Head of caudate nucleus (tissue), 42 donors: ENCODE data around the gene HIC1.
A peak's percentile ranks its signal among the peaks of the same experiment; 100 is the strongest.

Experiments used
- DNase-seq, 42 donors: peaks; one replicate each; pipeline versions ENCODE4 v3.0.0 to v3.0.0-alpha.2; 2020 to 2021; ENCODE audit warnings: mixed read lengths in 7 of 42
- intact Hi-C: fragments of 100-400 bp; cut with DNase I; formaldehyde crosslinking; loops from one replicate; pipeline ENCODE4 v1.15.0; 2022

Gene HIC1

DNA sequence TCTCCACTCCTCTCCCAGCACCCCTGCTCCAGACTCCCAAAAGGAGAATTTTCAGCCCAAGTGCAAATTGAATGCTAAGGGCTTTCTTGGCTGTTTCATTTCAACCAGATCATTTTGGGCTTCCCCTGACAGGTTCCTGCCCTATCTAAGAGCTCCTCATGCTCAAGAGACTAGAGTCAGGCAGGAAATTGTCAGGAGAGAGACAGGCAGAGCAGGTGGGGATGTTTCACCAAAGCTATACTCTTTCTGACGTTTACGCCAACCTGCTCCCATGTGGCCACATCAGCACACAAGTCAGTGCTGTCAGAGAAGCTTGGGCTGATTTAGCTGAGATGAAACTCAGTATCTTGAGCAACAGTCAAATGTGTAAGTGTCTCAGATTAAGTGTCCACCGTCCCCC is 31.4 kb downstream of the HIC1 start:
- intact Hi-C loops = no loop called here
- DNase-seq = peak in 2 of 42 donors; percentile 11 to 22

DNA sequence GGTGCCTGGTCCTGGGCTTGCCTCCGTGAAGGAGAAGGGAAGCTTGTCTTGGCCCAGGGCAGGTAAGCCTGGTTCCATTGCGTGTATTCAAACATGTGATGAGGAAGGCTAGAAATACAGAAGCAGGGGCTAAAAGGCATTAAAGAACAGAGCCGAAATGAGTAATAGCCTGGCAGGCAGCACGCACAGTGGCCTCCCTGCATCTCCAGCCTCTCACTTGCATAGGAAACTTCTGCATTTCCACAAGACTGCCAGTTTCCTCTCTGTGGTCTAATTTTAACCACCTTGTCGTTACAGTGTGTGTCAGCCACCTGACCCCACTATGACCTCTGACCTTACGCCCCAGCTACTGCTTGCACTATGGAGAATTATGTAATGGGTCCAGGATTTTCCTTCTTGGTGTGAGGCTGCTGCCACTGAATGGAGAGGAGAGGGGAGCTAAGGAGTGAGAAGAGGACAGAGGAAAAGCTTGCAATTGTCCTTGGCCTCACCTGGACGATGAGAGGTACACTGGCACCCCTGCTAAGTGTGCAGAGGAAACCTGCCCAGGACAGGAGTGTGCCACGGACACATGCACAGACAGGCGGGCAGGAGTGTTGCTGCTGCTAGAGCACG is 32.8 kb downstream of the HIC1 start:
- intact Hi-C loops = no loop called here
- peak in 16 of 42 donors; percentile 14 to 55 (median 32) for DNase-seq

DNA sequence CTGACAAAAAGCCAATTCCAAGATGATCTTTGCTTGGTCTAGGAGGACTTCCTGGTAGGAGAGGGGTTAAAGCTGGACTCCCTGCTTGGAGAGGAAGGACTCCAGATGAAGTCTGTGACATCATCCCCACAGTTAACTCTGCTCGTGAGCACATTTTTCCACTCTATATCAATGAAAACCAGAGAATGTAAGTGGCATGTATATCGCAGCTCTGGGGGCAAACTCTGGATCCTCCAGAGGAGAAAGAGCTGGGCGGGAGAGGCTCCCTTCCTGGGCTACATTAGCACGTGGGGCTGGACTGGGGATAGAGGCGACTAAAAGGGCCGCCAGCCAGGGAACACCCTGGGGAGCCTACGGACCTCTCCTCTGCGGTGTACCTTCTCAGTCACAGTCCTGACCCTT is 34.1 kb downstream of the HIC1 start:
- intact Hi-C loops = no loop called here
- no peak for DNase-seq

DNA sequence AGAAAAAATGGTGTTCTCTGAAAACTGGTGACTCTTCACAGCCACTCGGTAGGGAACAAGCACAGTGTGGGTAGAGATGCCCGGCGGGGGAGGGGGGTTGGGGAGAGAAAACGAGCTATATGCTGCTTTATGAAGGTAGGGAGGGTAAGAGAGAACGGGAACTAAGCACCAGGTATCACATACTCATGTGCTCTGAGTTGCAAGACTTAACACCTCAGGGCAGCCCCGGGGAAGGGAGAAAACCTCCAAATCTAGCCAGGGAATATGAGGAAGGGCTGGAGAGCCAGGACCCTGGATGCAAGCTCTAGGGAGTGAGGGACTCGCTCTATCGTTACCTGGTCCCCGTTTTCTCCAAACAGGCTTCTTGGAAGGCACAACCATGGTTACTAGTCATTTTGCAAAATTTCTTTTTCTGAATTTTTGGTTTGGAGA is 35.3 kb downstream of the HIC1 start:
- intact Hi-C loops = no loop called here
- no peak for DNase-seq

DNA sequence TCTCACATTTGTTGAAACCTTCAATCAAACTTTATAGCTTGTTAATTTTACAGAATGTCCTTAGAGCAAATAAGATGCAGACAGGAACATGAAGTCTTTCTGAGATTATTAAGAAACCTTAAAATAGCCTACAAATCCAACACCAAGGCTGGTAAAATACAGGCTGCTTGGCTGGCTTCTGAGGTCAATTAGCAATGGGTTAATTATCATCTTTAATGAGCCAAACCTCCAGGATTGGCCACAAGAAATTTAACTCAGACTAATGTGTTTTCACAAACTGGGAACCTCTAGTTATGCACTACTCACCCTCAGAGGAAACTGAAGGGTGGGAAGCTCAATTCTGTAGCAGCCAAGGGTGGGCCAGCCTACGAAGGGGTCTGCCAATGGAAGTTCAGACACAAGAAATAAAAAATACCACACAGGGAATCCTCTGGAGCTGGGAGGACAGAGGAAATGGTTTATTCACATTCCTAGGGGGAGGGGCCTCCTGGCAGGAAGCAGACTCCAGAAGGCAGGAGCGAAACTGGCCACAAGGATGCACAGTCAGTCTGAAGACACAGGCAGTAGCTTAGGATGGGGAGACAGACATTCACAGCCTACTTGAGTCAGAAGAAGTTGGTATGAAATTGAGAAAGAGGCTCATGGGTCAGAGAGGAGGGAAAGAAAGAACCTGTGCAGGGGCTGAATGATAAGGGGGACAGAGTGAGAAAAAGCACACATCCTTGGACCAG is 36.1 kb downstream of the HIC1 start:
- intact Hi-C loops = no loop called here

DNA sequence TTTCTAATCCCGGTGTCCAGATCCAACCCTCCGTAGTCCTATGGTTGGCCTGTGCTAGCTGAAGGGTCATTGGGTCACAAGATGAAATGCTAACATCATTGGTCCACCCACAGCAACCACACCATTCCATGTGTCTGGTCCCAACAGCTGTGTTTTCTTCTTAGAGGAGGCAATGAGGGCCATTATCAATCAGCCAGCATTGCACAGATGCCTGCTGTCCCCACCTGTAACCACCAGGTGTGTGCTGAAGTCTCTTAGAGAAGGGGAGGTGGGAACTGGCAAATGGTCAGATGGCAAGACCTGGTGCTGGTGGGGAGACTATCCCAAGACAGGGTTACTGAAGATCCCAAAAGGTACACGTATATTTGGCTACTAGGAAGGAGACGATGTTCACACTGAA is 37.4 kb downstream of the HIC1 start:
- DNase-seq = no peak

More for the DNA sequence above, 36.1 kb downstream of the HIC1 start:
- peak in 6 of 42 donors; percentile 17 to 44 (median 28) for DNase-seq

DNA sequence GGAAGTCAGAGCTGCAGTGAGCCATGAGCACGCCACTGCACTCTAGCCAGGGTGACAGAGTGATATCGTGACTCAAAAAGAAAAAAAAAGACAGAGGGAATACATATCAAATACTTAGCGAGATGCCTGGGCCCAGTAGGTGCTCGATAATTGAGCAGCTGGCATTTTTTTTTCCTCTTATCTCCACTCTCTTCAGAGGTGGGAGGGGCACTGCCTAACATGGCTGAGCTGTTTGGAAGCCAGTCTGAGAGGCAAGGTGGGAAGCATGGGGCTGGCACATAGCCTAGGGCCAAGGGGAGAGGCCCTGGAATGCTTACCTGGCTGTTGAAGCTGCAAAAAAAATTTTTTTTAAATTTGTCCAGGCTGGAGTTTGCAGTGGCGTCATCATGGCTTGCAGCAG is 38.4 kb downstream of the HIC1 start:
- intact Hi-C loops = no loop called here
- no peak for DNase-seq

More for the DNA sequence above, 37.4 kb downstream of the HIC1 start:
- intact Hi-C loops = no loop called here

DNA sequence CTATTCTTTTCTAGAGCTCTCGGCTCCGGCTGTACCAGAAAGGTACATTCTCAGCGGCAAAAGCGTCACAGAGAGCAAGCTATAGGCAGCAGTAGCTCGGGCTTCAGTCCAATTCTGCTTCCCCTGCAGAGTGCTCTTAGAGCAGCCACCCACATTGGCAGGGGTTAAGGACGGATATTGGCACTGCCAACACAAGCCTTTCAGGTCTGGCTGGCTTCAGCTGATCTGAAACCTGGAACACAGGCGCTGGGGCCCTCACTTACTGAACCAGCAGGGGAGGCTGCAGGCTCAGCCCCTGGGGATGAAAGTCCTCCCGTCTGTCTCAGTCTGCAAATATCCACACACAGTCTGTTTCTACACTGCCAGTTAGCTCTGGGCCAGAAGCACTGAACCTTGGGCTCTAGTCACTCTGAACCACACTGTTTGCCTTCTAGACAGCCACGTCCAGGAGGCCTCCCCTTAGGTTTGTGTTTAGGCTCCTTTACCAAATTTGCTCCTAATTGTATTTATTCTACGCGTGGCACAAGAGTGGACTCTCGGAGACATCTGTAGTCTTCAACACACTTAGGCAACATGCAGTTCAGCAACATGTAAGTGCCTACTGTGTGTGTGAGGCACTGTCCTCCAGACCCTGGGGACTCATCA is 40.1 kb downstream of the HIC1 start:
- intact Hi-C loops = no loop called here
- DNase-seq = peak in 37 of 42 donors; percentile 23 to 75 (median 49)

DNA sequence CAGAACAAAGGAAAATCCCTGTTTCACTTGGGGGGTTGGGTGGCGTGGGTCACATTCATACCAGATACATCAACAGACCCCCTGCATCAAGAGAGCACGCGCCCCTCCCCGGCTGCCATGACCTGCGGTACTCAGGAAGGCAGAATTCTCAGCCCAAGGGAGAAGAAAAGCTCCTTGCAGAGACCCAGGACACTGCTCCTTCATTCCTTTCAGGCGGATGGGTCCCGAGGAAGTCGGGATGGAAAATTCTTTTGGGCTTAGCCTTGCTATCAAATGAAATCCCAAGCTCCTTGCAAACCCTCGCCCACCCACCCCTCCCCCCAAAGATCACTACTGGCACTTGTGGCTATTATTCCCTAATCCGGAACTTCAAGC is 40.6 kb downstream of the HIC1 start:
- DNase-seq = no peak
- intact Hi-C loops = no loop called here

DNA sequence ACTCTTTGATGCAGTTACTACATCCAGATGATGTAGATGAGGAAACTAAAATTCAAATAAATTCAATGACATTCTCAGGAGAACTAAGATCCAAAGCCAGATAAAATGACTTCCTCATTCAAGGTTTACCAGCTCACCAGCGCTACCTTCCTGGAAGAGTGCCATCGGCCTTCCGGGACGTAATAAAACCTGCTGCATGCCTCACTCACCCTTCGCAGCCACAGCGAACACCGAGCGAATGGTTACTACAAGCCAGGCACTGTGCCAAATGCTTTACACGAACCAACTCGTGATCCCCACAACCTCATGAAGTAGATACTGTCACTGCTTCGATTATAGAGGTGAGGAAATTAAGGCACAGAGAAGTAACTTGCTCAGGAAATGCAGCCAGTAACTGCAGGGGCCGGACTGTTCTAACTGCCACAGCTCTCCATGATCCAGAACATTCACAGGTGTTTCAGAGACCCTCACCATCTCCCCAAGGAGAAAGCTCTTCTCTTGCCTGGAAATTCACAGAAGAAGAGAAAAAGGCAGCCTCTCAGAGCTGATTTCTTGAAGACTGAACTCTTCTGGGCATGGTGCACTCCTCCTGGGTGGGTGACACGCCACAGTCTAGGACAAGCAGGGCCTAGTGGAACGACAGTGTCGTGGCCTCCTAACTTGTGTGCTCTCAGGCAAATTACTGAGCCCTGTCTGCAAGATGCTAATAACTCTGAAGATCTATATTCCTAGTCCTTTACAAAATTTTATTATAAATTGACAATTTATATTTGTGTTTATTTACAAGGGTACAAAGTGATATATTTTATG is 46.8 kb downstream of the HIC1 start:
- DNase-seq = no peak
- intact Hi-C loops = no loop called here

DNA sequence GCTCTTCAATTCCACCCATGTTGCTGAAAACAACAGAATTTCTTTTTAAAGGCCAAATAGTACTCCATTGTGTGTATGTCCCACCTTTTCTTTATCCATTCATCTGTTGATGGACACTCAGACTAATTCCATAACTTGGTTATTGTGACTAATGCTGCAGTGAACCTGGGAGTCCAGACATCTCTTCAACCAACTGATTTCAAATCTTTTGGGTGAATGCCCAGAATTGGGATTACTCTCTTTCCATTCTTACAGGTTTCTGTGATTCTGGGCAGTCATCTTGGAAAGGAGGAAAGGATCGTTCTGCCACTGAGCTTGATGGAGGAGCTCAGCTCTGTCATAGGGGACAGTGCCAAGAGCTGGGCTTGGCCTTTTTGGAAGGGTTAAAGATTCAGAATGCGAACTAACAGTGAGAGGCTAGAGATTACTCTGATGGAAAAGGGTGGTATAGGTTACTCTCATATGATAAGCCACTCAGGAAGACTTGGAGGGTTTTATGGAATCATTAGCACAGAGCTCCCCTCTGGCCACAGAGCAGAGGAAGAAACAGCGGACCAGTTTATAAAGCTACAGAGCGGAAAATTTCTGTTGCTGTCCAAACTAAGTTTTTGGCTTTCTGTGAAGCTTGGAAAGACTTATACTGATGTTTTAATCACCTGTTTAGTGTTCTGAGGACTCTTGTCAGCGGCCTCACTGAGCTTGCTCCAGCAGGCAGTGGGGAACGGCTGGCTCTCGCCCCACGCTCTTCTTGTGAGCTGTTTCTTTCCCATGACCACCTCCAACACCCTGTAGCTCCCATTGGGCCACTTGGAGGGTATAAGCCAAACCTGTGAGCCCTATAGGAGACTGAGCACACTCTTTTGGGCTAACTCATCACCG is 48.3 kb downstream of the HIC1 start:
- DNase-seq = no peak
- intact Hi-C loops = no loop called here

DNA sequence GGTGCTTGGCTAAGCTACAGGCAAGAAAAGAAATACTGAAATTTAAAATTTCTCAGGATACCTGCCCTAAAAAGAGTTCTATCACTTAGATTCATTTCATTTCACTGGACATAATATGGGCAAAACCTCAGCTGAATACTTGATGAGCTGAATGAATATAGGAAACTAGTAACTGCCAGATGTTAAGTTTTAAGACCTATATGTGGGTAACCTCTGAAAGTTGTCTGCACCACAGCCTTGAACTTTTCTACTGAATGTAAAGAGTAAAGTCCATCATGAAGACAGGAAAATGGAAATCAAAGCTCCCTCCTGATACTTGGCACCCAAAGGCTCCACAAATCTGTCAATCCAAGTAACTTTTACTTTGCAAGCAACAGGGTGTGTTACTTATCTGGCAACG is 50.8 kb downstream of the HIC1 start:
- intact Hi-C loops = no loop called here
- no peak for DNase-seq

DNA sequence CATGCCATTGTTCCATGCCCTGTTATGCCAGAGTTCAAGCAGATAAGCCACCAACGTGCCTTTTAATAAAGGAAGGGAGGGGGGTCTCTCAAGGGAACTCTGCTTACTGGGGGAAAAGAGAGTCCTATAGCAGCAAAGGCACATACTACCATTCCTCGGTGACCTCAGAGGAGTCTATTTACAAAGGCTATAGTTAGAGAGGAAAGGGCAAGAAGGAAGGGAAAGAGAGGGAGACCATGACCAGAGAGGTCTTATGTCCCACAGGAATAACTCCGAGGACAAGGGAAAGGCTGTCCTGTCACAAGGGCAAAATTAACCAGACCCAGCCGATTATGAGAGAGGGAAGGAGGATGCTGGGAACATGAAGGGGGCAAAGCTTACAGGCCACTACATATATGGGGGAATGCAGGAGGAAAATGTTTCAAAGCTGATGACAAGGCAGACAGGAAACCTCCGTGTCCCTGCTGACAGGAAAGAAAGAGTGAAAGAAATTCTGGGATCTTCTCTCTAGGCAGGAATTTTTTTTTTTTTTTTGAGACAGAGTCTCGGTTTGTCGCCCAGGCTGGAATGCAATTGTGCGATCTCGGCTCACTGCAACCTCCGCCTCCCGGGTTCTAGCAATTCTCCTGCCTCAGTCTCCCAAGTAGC is 51.5 kb downstream of the HIC1 start:
- intact Hi-C loops = no loop called here
- DNase-seq = no peak

DNA sequence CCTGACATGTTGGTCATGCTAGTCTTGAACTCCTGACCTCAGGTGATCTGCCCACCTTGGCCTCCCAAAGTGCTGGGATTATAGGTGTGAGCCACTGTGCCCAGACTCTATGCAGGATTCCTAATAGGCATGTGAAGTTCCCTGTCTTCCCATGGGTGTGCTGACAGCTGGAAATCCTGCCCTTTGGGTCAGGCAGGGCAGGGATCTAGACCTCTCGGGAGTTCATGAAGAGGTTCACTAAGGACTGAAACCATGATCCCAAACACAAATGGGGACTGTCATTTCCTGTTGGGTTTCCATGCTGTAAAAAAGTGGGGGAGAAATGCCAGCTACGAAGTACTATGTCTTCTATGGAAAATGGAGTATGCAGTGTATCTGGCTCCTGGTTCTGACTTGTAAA is 52.1 kb downstream of the HIC1 start:
- intact Hi-C loops = no loop called here
- DNase-seq = no peak

DNA sequence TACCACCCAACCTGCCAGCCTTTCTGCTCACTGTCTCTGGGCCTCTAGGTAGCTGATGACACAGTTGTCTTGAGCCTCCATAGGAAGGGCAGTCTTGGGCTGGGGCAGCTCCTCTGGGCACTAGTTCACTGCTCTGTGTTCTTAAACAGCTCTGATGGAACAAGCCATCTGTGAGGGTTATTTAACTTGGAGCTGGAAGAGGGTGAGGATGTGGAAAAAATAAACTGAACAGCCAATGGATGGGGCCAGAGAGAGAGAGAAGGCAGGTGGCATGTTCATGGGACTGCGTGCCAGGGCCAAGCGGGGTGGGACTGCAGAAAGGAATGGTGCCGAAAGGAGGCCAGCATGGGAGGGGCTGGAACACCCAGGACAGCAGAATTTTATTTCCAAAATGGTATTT is 52.6 kb downstream of the HIC1 start:
- intact Hi-C loops = no loop called here
- no peak for DNase-seq

DNA sequence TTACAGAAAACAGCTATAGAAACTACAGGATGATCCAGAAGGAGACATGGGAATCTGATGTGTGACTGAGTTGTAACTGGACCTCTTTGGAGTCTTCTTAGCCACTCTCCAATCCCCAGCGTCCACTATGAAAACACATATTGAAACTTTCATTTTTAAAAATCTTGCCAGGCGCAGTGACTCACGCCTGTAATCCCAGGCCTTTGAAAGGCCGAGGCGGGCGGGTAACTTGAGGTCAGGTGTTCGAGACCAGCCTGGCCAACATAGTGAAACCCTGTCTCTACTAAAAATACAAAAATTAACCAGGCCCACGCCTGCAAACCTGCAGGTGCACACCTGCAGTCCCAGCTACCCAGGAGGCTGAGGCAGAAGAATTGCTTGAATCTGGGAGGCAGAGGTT is 53.3 kb downstream of the HIC1 start:
- no peak for DNase-seq

DNA sequence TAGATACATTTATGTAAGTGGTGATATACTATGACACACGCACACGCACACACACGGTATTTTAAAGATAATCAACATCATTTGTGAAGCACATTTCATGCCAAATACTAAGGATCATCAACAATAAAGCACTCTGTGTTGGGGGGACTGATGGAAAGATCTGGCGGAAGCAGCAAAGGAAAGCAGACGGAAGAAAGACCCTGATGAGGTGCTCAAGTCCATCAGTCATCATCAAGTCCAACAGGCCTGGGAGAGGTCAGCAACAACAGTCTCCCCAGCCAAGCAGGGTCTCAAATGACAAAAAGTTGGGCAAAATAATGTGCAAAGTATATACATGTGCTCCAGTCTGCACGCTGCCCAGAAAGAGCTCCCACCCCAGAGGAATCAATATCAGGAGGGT is 55.5 kb downstream of the HIC1 start:
- intact Hi-C loops = no loop called here

More for the DNA sequence above, 53.3 kb downstream of the HIC1 start:
- intact Hi-C loops = no loop called here

DNA sequence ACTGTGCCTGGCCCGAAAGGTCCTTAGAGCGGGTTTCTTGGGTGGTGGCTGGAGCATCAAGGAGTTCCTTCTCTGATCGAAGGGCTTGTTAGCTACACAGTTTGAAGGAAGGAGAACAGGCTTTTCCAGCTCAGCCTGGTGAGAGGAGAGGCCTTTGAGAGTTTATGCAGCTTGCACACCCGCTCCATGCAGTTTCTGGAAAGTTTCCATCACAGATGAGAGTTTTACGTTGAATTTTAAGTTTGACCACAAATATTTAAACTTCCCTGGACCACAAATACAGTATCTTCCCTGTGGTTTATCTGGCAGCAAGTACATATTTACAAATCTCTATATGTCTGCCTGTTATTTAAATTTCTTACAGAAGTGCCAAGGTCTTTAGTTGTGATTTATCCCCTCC is 56.8 kb downstream of the HIC1 start:
- intact Hi-C loops = no loop called here
- DNase-seq = no peak

More for the DNA sequence above, 55.5 kb downstream of the HIC1 start:
- no peak for DNase-seq
